MV-4-11 (cell line): ENCODE measurements around the gene TACO1.
A peak's percentile ranks its signal among the peaks of the same experiment; 100 is the strongest.

ENCODE experiments used
- DNase-seq: peaks from one replicate; lab custom pipeline; 2025; lab: John Stamatoyannopoulos, UW

TACO1 gene

DNA sequence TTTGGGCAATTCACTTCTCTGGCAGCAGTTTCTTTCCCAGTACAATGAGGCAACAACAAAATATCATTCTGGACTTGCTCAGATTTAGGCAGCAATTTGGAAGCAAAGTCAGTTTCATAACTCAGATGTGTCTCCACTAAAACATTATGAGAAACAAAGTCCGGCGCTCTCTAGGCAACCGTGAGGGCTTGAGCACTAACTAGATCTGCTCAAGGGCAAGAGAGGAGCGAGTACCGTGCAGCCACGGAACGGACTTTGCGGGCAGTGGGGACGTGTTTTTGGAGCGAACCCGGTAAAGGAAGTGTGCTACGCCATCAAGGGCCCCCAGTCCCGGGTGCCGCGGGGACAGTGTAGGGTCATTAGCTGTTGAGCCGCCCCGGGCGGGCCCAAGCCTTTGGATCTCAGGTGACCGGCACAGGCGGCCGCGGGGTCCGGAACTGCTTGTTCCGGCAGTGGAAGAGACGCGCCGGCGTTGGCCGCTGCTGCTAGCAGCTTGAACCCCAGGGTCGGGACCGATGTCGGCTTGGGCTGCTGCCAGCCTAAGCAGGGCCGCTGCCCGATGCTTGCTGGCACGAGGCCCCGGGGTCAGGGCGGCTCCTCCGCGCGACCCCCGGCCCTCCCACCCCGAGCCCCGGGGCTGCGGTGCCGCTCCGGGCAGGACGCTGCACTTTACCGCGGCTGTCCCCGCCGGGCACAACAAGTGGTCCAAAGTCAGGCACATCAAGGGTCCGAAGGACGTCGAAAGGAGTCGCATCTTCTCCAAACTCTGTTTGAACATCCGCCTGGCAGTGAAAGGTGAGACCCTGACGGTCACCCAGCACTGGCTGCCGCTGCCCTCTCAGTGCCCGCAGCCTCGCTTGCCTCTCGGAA is at the start of gene TACO1:
Gene TACO1 (plus strand): TSS at position 327 of the 870 bp plus-strand sequence. CDS start 189 bp downstream, at position 516.
- DNase-seq = peak; percentile 64

DNA sequence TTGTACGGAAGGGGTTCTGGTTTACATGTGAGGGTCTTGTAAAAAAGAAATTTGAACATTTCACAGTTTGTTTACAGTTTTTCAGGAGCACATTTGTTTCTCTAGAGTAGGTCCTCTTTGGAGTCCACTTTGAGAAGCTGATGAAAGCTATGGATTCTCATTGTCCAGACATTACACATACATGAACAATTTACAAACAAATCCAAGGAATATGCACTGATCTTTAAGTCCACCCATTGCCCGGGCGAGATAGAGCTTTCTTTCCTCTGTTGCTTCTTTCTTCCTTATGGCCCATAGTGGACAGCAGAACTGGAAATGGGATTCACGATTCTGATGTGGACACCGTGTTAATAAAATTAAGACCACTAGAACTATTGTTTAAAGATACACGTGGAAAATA is 48.5 kb upstream of the TACO1 start:
- no peak for DNase-seq

DNA sequence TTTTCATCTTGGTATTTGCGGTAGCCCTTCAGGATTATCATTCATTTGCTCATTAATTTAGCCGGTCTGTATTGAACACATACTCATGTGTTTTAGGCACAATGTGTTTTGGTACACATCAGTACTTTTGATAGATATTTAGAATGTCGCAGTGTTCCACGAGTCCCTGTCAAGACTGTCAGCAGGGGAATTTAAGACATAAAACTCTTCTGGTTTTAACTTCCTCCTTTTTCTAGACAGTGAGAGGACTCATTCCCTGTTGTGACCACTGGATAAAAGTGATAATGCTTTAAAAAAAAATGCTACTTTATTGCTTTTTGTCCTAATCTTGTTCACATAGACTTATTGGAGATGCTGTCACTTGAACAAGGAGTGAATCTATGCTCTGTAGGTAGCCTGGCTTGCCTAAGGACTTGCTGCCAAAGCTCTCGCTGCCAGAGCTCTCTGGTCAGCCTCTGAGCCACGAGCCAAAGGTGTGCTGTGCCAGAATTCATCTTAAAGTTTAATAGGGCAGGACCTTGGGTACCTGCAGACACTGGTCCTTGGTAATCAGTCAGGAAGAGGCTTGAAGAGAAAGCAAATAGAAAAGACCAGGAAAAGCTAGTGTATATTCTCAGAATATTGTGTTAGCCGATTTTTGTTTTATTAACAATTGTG is 45.1 kb upstream of the TACO1 start:
- peak; percentile 57 for DNase-seq

DNA sequence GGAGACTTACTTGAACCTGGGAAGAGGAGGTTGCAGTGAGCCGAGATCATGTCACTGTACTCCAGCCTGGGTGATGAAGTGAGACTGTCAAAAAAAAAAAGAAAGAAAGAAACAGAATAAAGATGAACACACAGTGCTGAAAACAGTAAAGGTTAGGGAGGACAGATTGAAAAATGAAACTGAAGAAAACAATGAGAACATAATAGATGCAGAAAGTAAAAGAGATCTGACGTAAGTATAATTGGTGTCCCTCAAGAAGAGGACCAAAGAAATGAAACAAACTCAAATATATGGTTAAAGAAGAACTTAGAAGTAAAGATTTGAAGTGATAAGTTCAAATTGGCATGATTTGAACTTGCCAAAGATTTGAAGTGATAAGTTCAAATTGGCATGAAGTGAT is 43.3 kb upstream of the TACO1 start:
- DNase-seq = no peak

DNA sequence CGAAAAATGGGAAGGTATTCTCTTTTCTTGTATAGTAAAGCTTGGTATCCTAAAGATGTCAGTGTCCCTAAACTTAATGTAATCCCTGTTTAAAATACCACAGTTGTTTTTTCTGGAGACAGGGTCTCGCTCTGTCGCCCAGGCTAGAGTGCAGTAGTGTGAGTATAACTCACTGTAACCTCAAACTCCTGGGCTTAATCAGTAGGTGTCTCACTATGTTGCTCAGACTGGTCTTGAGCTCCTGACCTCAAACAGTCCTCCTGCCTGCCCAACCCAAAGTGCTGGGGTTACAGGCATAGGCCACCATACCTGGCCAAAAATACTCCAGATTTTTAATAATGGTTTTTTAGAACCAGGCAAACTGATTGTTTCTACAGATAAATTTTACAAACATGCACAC is 42.3 kb upstream of the TACO1 start:
- no peak for DNase-seq

DNA sequence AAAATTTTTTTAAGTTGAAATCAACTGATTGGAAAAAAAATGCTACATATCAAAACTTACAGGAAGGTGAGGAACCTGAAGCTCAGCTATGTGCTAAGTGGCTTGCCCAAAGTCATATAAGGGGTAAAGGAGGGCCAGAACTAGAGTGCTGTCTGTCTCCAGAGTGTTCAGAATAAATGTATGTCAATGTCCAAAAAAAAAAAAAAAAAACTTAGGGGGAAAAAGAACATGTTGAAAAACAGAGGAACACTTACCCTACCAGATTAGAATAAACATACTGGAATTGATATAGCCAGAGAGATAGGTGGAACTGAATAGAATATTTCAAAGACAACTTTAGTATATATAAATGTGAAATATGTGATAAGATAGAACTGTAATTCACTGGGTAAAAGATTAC is 38.9 kb upstream of the TACO1 start:
- DNase-seq = no peak

DNA sequence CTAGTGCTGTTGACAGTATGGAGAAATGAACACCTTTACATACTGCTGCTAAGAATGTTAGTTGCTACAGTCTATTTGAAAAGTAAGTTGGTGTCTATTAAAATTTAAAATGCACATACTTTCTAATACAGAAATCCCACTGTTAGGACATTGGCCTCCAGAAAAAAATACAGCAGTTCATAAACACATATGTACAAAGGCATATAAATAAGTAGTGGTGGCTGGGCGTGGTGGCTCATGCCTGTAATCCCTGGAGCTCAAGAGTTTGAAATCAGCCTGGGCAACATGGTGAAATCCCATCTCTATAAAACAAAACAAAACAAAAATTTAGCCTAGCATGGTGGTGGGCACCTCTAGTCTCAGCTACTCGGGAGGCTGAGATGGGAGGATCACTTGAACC is 37.4 kb upstream of the TACO1 start:
- no peak for DNase-seq

DNA sequence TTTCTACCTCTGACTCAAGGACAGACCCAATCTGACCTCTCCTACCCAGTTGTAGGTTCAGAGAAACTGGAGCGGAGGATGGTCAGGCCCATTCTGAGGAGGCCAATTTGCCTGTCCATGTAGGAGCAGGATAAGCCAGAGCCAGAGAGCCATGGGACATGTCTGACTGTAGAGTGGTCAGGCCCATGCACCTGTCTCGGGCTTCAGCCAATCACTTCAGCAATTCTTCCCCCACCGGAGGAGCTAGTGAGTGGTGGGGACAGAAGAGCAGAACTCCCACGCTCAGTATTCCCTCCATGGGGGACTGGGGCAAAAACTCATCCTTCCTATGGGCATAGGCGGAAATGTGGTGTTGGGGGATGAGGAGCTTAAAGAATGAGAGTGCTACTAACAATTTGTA is 36.1 kb upstream of the TACO1 start:
- DNase-seq = no peak

DNA sequence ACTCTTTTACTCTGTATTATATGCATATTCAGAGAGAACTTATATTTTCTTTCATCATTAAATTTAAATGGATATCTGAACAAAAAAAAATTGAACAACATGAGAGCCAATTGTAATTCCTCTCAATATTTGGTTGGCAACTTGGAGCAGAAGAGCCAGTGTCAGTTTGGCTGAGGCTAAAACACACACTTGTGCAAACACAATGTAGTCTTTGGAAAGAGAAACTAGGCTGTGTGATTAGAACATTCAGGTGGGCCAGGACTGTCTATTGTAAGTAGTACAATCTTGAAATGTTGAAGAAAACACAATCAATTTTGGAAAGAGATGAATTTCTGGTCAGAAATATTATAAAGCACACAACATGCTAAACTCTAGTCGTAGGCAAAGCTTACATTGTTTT is 33.5 kb upstream of the TACO1 start:
- no peak for DNase-seq

DNA sequence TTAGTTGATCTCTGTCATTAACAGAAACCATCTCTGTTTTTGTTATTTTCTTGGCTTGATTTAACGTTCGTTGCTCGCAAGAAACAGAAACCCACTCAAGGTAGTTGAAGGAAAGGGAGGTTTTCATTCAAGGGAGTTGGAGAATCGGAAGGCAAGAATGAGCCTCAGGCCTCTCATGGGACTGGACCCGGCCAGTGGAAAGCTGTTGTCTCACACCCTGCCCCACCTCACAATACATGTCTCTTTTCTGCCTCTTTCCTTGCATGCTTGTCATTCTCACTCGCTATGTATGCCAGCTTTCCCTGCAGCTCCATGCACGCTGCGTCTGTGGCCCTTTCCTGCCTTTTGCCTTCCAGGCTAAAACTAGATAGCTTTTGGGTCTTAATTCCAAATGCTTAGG is 32.1 kb upstream of the TACO1 start:
- no peak for DNase-seq

DNA sequence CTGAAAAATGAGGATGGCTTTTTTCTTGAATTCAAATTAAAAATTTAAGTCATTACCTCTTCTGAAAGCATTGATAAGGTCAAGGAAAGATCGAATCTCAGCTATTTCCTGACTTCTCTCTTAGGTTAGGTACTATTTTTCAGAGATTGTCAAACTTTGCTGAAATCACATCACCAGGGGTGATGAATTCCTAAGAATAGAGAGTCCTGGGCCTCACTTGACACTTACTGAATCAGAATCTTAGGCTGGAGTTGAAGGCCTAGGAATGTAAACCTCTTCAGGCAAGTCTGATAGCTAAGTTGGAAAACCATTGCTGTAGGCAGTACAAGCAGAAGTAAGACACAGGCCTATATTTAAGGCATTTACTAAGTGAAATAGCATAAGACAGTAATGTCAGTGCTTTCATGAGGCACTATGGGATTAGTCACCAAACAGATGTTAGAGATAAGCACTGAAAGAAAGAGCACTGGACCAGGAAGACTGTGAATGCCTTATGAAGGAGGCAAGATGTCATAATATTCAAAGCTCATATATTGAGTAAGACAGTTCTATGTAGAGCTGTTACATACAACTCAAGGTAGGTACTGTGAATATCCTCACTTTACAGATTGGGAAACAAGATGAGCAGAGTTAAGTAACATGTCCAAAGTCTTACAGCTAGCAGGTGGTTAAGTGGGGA is 28.9 kb upstream of the TACO1 start:
- peak; percentile 80 for DNase-seq

DNA sequence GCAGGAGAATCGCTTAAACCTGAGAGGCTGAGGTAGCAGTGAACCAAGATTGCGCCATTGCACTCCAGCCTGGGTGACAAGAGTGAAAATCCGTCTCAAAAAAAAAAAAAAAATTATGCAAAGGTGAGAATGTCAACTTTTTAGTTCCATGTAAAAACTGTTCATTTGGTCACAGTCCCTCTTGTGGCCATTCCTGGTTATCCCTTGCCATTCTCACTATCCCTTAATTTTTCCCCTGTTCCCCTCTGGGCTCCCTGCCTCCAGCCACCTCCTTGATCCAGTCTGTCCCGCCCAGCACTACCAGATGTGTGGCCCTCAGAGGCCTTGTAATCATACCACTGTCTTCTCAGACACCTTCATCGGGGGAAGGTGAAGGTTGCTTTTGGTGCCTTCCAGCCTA is 27.1 kb upstream of the TACO1 start:
- DNase-seq = no peak

DNA sequence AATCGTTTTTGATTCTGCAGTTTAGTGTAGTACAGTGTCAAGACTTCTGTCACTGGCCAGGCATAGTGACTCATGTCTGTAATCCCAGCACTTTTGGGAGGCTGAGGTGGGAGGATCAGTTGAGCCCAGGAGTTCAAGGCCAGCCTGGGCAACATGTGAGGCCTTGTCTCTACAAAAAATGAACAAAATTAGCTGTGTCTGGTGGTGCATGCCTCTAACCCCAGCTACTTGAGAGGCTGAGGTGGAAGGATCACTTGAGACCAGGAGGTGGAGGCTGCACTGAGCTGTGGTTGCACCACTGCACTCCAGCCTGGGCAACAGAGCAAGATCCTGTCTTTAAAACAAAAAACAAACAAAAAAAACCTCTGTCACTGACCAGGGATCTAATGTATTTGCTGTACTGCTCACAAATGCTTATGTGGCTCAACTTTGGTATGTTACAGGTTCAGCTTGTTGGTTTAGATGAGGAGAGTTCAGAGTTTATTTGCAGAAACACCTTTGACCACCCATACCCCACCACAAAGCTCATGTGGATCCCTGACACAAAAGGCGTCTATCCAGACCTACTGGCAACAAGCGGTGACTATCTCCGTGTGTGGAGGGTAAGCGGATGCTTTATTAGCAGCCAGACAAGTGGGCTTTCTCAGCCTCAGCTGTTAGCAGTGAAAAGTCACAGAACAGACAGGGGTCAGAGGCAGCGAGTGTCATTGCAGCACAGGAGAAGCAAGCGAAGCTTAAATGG is 22.5 kb upstream of the TACO1 start:
- no peak for DNase-seq

DNA sequence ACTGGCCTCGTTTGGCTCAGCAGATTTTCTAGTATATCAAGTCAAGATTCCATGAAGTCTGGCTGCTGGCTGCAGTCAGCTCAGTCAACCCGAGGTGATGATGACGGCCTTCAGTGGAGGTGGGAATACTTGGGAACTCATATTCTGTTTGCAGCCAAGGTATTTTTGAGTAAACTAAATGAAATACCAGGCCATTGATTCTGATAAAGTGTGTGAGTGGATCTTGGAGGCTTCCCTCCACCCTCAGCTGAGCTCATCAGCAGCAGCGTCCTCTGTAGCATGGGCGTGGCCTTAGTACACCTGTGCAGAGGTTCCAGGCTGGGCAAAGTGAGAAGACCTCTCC is 22.0 kb upstream of the TACO1 start:
- no peak for DNase-seq

DNA sequence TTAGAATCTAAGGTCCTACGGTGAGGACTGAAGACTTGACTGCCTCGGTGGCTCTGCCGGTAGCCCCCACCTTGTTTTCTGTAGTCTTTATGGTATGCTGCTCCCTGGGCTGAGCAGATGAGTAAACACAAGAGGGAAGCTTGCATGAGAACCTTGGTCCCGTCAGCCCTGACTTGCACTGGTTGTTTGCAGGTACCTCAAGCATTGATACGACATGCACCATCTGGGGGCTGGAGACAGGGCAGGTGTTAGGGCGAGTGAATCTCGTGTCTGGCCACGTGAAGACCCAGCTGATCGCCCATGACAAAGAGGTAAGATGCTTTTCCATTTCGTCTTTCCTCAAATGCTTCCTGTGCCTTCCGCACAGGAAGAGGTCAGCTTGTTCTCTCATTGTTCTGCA is 21.1 kb upstream of the TACO1 start:
- no peak for DNase-seq

DNA sequence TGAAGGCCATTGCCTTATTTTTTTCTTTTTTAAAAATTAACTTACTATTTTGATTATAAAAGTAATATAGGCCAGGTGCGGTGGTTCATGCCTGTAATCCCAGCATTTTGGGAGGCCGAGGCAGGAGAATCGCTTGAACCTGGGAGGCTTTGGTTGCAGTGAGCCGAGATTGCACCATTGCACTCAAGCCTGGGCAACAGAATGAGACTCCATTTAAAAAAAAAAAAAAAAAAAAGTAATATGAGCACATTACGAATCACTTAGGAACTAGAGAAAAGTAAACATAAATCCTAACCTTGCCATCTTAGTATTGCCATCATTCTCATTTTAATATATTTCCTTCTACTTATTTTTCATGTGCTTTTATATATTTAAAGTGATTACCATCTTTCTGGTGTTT is 12.9 kb upstream of the TACO1 start:
- DNase-seq = no peak

DNA sequence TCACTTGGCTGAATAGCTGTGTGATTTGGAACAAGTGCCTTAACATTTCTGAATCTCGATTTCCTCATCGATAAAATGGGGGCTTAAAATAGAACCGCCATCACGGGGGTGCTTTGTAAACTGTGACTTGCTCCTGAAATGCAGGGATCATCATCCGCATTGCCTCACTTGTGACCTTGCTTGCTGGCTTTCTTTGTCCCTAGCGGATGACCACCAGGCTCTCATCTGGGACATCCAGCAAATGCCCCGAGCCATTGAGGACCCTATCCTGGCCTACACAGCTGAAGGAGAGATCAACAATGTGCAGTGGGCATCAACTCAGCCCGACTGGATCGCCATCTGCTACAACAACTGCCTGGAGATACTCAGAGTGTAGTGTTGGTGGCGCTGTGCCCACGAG is 11.9 kb upstream of the TACO1 start:
- no peak for DNase-seq

DNA sequence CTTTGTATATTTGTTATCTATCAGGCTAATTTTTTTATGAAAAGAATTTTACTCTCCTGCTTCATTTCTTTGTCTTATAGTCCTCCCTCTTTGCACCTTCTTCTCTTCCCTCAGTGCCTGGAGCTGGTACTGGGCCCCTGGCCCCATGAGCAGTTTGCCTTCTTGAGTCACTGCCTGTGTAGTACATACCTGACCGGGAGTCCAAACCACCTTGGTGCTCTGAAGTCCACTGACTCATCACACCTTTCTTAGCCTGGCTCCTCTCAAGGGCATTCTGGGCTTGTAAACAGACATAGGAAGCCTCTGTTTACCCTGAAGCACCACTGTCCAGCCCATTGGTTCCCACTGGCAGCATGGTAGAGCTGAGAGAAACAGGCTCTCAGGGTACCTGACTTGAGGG is 11.0 kb upstream of the TACO1 start:
- no peak for DNase-seq

DNA sequence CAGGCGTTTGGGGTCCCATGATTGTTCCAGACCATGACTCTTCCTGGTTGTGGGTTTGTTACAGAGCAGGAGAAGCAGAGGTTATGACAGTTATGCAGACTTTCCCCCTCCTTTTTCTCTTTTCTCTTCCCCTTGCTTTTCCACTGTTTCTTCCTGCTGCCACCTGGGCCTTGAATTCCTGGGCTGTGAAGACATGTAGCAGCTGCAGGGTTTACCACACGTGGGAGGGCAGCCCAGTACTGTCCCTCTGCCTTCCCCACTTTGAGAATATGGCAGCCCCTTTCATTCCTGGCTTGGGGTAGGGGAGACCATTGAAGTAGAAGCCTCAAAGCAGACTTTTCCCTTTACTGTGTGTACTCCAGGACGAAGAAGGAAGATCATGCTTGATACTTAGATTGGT is 7.9 kb upstream of the TACO1 start:
- no peak for DNase-seq

DNA sequence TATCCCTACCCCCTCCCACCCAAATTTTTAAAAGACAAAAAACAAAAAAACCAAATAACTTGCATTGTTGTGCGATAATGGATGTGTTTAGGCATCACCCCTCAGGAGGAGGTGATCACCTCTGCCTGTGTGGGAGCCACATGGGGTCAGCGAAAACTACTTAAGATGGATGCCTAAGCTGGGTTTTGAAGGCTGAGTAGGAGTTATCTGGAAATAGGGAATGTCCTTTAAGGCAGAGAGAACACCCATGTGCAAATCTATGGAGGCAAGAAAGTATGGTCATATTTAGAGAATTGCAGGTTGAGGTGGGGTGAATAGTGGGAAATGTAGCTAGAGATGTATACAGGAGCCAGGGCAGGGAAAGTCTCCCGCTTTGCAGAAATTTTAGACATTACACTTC is 5.6 kb upstream of the TACO1 start:
- no peak for DNase-seq

DNA sequence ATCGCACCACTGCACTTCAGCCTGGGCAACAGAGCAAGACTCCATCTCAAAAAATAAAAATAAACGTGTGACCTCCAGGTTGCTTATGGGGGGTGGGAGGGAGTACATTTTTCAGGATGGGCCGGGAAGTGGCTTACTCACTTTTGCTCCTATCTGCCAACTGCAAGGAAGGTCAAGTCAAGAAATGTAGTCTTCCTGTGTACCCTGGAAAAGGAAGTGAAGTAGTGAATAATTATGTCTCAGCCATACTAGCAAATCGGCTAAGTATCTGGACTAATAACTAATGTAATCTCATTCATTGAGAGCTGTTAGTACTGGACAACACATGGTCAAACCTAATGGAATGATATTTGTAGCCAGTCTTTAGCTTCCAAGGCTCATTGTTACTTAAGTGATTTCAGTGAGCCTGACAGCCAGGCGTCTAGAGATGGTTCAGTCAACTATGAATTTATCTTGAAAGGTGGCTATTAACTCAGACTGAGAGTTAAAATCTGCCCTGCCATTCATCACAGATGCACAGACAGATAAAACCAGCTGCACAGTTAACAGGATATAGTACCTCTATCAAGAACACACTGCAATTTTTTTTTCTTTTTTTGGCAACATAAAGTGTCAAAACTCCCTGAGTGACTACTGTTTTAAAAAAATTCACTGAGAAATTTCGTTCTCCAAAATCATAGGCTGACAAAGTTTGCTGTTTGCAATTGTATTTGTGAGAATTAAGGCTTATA is 3.7 kb upstream of the TACO1 start:
- no peak for DNase-seq

DNA sequence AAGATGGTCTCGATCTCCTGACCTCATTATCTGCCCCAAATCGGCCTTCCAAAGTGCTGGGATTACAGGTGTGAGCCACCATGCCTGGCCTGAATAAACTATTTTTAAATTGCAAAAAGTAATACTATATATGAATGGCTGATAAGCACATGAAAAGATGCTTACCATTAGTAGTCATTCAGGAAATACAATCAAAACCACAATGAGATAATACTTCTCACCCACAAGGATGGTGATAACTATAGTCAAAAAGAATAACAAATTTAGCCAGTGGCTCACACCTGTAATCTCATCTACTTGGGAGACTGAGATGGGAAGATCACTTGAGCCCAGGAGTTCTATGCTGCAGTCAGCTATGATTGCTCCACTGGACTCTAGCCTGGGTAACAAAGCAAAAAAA is 2.4 kb upstream of the TACO1 start:
- no peak for DNase-seq
